ENCODE measurements around the gene TM4SF18. TPM values are rescaled to one million over a fixed set of nuclear protein-coding genes. Genes with fewer than 3 reads are reported as not detected.
A peak's percentile ranks its signal among the peaks of the same experiment; 100 is the strongest.

TM4SF18 gene
- total and polyA plus RNA-seq, 4 donors = 2.1 to 28.5 (median 4.1) TPM

GRCh38 chr3:149356630-149357029 is 23.2 kb upstream of the TM4SF18 start:
- Histone ChIP-seq H3K4me3 (no peak overlapping the region), H3K4me1 (ENCODE audit: control insufficient read depth in 5 of 5, insufficient read depth in 5 of 5, low read length in 5 of 5) (peaks cover 0 to 16% (median 6%) of the 10 kb centered on the region in 5 donors), H3K9me3 (ENCODE audit: control insufficient read depth in 4 of 4, insufficient read depth in 3 of 4, low read length in 3 of 4) (no peaks in the 10 kb centered on the region), H3K27me3 (ENCODE audit: control insufficient read depth in 3 of 3, insufficient read depth in 3 of 3, low read length in 2 of 3) (no peaks in the 10 kb centered on the region), H3K36me3 (ENCODE audit: control insufficient read depth in 4 of 4, insufficient read depth in 4 of 4, low read length in 4 of 4) (no peaks in the 10 kb centered on the region), H3K9ac (ENCODE audit: insufficient read depth in 1 of 2, low read length in 2 of 2) (no peak overlapping the region), H3K27ac (ENCODE audit: low read depth in 1 of 2, low read length in 1 of 2) (no peak overlapping the region)
- 88 to 98% methylated on average over 4 of the region's 4 CpGs for WGBS, 2 donors
- DNase-seq (no peak), ATAC-seq (ENCODE audit: insufficient read depth, low FRiP score) (no peak)
- TF ChIP-seq, protein P1, sequence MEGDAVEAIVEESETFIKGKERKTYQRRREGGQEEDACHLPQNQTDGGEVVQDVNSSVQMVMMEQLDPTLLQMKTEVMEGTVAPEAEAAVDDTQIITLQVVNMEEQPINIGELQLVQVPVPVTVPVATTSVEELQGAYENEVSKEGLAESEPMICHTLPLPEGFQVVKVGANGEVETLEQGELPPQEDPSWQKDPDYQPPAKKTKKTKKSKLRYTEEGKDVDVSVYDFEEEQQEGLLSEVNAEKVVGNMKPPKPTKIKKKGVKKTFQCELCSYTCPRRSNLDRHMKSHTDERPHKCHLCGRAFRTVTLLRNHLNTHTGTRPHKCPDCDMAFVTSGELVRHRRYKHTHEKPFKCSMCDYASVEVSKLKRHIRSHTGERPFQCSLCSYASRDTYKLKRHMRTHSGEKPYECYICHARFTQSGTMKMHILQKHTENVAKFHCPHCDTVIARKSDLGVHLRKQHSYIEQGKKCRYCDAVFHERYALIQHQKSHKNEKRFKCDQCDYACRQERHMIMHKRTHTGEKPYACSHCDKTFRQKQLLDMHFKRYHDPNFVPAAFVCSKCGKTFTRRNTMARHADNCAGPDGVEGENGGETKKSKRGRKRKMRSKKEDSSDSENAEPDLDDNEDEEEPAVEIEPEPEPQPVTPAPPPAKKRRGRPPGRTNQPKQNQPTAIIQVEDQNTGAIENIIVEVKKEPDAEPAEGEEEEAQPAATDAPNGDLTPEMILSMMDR (IDR thresholded peaks at IDR 0.05; ENCODE audit: control extremely low read depth, extremely low read depth) = no peak

- Histone ChIP-seq H3K36me3 (ENCODE audit: control insufficient read depth in 4 of 4, insufficient read depth in 4 of 4, low read length in 4 of 4) (no peaks in the 10 kb centered on the region), H3K4me3 (no peak overlapping the region), H3K9ac (ENCODE audit: insufficient read depth in 1 of 2, low read length in 2 of 2) (no peak overlapping the region), H3K4me1 (ENCODE audit: control insufficient read depth in 5 of 5, insufficient read depth in 5 of 5, low read length in 5 of 5) (peaks cover 0 to 16% (median 6%) of the 10 kb centered on the region in 5 donors), H3K27ac (ENCODE audit: low read depth in 1 of 2, low read length in 1 of 2) (no peak overlapping the region), H3K9me3 (ENCODE audit: control insufficient read depth in 4 of 4, insufficient read depth in 3 of 4, low read length in 3 of 4) (no peaks in the 10 kb centered on the region), H3K27me3 (ENCODE audit: control insufficient read depth in 3 of 3, insufficient read depth in 3 of 3, low read length in 2 of 3) (no peaks in the 10 kb centered on the region)
- WGBS, 2 donors = 60 to 77% methylated on average over 6 of the region's 6 CpGs
- ATAC-seq (ENCODE audit: insufficient read depth, low FRiP score) (no peak), DNase-seq (peak; percentile 40 to 84 (median 75))
- TF ChIP-seq, protein P1 (IDR thresholded peaks at IDR 0.05; ENCODE audit: control extremely low read depth, extremely low read depth) = no peak
Observed at GRCh38 chr3:149356044-149356592, 22.7 kb upstream of the TM4SF18 start.

DNA sequence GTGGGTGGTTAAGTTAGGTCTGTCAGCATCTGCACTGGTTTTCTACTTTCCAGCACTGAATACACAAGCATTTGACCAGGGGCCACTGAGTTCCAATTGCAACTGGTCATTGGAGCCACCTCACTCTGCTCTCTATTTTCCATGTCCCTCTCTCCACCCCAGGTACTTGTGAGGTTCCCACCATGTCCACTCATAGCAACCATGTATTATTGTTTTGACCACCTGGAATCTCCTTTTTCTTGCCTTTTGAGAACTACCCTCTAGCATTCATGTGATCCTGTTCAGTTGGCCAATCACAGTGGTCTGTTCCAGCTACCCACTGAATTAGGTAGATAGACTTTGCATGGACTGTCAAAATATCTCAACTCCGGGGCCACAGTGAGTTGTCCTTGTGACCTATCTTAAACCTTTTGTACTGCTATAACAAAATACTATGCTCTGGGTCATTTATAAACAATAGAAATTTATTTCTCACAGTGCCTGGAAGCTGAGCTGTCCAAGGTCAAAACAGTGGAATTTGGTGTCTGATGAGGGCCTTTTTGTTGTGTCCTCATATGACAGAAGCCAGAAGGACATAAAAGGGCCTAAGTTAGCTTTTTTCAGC is 20.2 kb upstream of the TM4SF18 start:
- no peaks in the 10 kb centered on the region for H3K36me3 ChIP-seq (ENCODE audit: control insufficient read depth in 4 of 4, insufficient read depth in 4 of 4, low read length in 4 of 4)
- 68 to 85% methylated on average over 1 of the region's 1 CpG for WGBS, 2 donors
- no peak overlapping the region for H3K27ac ChIP-seq (ENCODE audit: low read depth in 1 of 2, low read length in 1 of 2)
- no peaks in the 10 kb centered on the region for H3K27me3 ChIP-seq (ENCODE audit: control insufficient read depth in 3 of 3, insufficient read depth in 3 of 3, low read length in 2 of 3)
- no peak overlapping the region for H3K9ac ChIP-seq (ENCODE audit: insufficient read depth in 1 of 2, low read length in 2 of 2)
- H3K9me3 ChIP-seq (ENCODE audit: control insufficient read depth in 4 of 4, insufficient read depth in 3 of 4, low read length in 3 of 4) = no peaks in the 10 kb centered on the region
- no peak for ATAC-seq (ENCODE audit: insufficient read depth, low FRiP score)
- peaks cover 0 to 16% (median 6%) of the 10 kb centered on the region in 5 donors for H3K4me1 ChIP-seq (ENCODE audit: control insufficient read depth in 5 of 5, insufficient read depth in 5 of 5, low read length in 5 of 5)
- no peak for DNase-seq
- H3K4me3 ChIP-seq = no peak overlapping the region
- TF ChIP-seq, protein P1 (IDR thresholded peaks at IDR 0.05; ENCODE audit: control extremely low read depth, extremely low read depth) = no peak
